Activated T-cell treated with anti-CD3 and anti-CD28 coated beads for 48 hours (primary cell): ENCODE results near the gene GET4.
"Not testable (repeated sequence)": the region's sequence is repeated elsewhere in the genome, so short reads cannot be mapped to it uniquely, and the experiment has no call there.

Experiments used
- DNase-seq: peaks from one replicate; pipeline ENCODE4 v3.0.0-alpha.2; 2020; ENCODE audit warnings: low read depth

GET4 gene

GRCh38 chr7:845731-846130 is 30.6 kb upstream of the GET4 start:
- DNase-seq = no peak

GRCh38 chr7:846958-847650 is 29.2 kb upstream of the GET4 start:
- not testable (repeated sequence) for DNase-seq

GRCh38 chr7:847728-848127 is 28.6 kb upstream of the GET4 start:
- DNase-seq = not testable (repeated sequence)

GRCh38 chr7:849145-849544 is 27.2 kb upstream of the GET4 start:
- DNase-seq = no peak

GRCh38 chr7:849781-850180 is 26.6 kb upstream of the GET4 start:
- no peak for DNase-seq

- no peak for DNase-seq
Observed at GRCh38 chr7:851204-851603, 25.1 kb upstream of the GET4 start.

- no peak for DNase-seq
Observed at GRCh38 chr7:853366-854117, 22.8 kb upstream of the GET4 start.

- DNase-seq = no peak
Observed at GRCh38 chr7:854118-854775, 22.1 kb upstream of the GET4 start.

- no peak for DNase-seq
Observed at GRCh38 chr7:855686-856369, 20.5 kb upstream of the GET4 start.

GRCh38 chr7:856444-857095 is 19.8 kb upstream of the GET4 start:
- DNase-seq = no peak

- DNase-seq = no peak
Observed at GRCh38 chr7:857661-858060, 18.7 kb upstream of the GET4 start.

- no peak for DNase-seq
Observed at GRCh38 chr7:859359-860030, 16.9 kb upstream of the GET4 start.

- no peak for DNase-seq
Observed at GRCh38 chr7:860149-860548, 16.2 kb upstream of the GET4 start.

GRCh38 chr7:861222-861621 is 15.1 kb upstream of the GET4 start:
- no peak for DNase-seq

GRCh38 chr7:862157-862556 is 14.2 kb upstream of the GET4 start:
- no peak for DNase-seq

- no peak for DNase-seq
Observed at GRCh38 chr7:863106-863505, 13.2 kb upstream of the GET4 start.

GRCh38 chr7:865921-866320 is 10.4 kb upstream of the GET4 start:
- no peak for DNase-seq

GRCh38 chr7:867001-867405 is 9.4 kb upstream of the GET4 start:
- no peak for DNase-seq

GRCh38 chr7:867406-868188 is 8.8 kb upstream of the GET4 start:
- DNase-seq = no peak

GRCh38 chr7:868189-868486 is 8.2 kb upstream of the GET4 start:
- no peak for DNase-seq

- DNase-seq = no peak
Observed at GRCh38 chr7:869348-869747, 7.0 kb upstream of the GET4 start.
